Measurements from ENCODE around the gene SCN3B. TPM values are rescaled to one million over a fixed set of nuclear protein-coding genes. Genes with fewer than 3 reads are reported as not detected.

The SCN3B gene
- total RNA-seq, 3 donors from 2014 or later: 0.29 to 2.6 (median 2.0) TPM

- Histone ChIP-seq H3K9me3 (no peaks in the 10 kb centered on the region), H3K4me1 (ENCODE audit: low read depth) (no peaks in the 10 kb centered on the region), H3K4me3 (no peak overlapping the region), H3K36me3 (ENCODE audit: low read depth) (no peaks in the 10 kb centered on the region)
- DNase-seq (no peak), ATAC-seq (no peak)
- intact Hi-C loops (cut with DNase I, micrococcal nuclease): no loop called here
- TF ChIP-seq CTCF (IDR thresholded peaks at IDR 0.05): no peak
Observed at GRCh38 chr11:123601743-123602142, 52.7 kb downstream of the SCN3B start.

DNA sequence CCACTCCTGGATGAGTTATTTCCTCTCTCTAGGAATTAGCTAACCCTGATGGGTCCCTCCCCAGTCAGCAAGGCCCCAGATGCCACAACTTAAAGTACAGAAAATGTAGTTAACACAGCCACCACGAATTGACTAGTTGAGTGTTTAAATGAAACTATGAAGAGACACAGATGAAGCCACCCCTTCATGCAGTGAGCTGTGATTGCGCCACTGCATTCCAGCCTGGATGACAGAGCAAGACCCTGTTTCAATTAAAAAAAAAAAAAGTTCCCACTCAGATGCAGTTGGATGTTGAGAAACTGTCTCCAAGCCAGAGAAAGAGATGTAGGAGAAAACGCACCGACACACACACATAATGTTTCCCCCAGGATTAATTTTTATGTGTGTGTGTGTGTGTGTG, 53.3 kb downstream of the SCN3B start:
- TF ChIP-seq CTCF (IDR thresholded peaks at IDR 0.05): no peak

DNA sequence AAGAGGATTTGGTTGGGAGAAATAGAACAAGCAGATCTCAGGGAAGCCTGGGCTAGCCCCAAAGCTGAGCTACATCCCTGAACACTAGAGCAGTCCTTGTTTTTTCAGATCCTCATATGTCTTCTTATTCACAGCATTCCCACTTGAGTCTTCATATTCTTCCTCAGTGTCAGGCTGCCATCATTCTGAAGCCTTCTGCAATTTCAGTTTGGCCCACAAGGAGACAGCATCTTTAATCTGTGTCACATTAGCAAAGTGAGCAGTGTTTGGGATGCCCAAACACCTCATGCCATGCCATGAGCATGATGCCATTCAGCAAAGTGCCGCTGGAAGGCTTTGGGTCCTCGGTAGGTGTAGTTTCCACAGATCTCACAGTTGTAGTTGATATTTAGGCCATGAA, 56.6 kb downstream of the SCN3B start:
- Histone ChIP-seq H3K4me3 (no peak overlapping the region), H3K36me3 (ENCODE audit: low read depth) (no peaks in the 10 kb centered on the region), H3K4me1 (ENCODE audit: low read depth) (no peaks in the 10 kb centered on the region), H3K9me3 (no peaks in the 10 kb centered on the region)
- DNase-seq (no peak), ATAC-seq (no peak)
- intact Hi-C loops (cut with DNase I, micrococcal nuclease): no loop called here
- no peak for TF ChIP-seq CTCF (IDR thresholded peaks at IDR 0.05)

More for the DNA sequence above, 53.3 kb downstream of the SCN3B start:
- ATAC-seq (no peak), DNase-seq (no peak)
- H3K4me1 ChIP-seq (ENCODE audit: low read depth): no peaks in the 10 kb centered on the region
- no peak overlapping the region for H3K4me3 ChIP-seq
- no peaks in the 10 kb centered on the region for H3K9me3 ChIP-seq
- intact Hi-C loops (cut with DNase I, micrococcal nuclease): no loop called here
- no peaks in the 10 kb centered on the region for H3K36me3 ChIP-seq (ENCODE audit: low read depth)

- DNase-seq (no peak), ATAC-seq (no peak)
- TF ChIP-seq CTCF (IDR thresholded peaks at IDR 0.05): no peak
- Histone ChIP-seq H3K9me3 (no peaks in the 10 kb centered on the region), H3K4me1 (ENCODE audit: low read depth) (peaks cover 10% of the 10 kb centered on the region), H3K4me3 (no peak overlapping the region), H3K36me3 (ENCODE audit: low read depth) (no peaks in the 10 kb centered on the region)
- intact Hi-C loops (cut with DNase I, micrococcal nuclease): no loop called here
Observed at GRCh38 chr11:123594921-123595320, 59.5 kb downstream of the SCN3B start.

GRCh38 chr11:123594188-123594901, 60.1 kb downstream of the SCN3B start:
- intact Hi-C loops (cut with DNase I, micrococcal nuclease): no loop called here
- DNase-seq (no peak), ATAC-seq (no peak)
- Histone ChIP-seq H3K36me3 (ENCODE audit: low read depth) (no peaks in the 10 kb centered on the region), H3K4me1 (ENCODE audit: low read depth) (peaks cover 10% of the 10 kb centered on the region), H3K4me3 (no peak overlapping the region), H3K9me3 (no peaks in the 10 kb centered on the region)
- TF ChIP-seq CTCF (IDR thresholded peaks at IDR 0.05): no peak

Measured in mucosa of descending colon (tissue), 3 donors.